Hepatocyte (in vitro differentiated cells): Measurements from ENCODE around the gene FBLN1.

ENCODE experiments used
- EZH2phosphoT487 ChIP-seq: fragments of 200-600 bp; sonication (generic); IDR thresholded peaks from one replicate; pipeline ENCODE4 v1.6.1; 2018; ENCODE audit warnings: antibody characterized with exemption, mild to moderate bottlenecking, low read depth, moderate library complexity; ENCODE audit not compliant: unreplicated experiment, severe bottlenecking
- TF ChIP-seq, protein P1 (sequence below): fragments of 200-600 bp; sonication (generic); IDR thresholded peaks from 2 replicates; pipeline ENCODE4 v1.5.1; 2016; ENCODE audit warnings: antibody characterized with exemption, mild to moderate bottlenecking; ENCODE audit not compliant: poor library complexity

DNA sequence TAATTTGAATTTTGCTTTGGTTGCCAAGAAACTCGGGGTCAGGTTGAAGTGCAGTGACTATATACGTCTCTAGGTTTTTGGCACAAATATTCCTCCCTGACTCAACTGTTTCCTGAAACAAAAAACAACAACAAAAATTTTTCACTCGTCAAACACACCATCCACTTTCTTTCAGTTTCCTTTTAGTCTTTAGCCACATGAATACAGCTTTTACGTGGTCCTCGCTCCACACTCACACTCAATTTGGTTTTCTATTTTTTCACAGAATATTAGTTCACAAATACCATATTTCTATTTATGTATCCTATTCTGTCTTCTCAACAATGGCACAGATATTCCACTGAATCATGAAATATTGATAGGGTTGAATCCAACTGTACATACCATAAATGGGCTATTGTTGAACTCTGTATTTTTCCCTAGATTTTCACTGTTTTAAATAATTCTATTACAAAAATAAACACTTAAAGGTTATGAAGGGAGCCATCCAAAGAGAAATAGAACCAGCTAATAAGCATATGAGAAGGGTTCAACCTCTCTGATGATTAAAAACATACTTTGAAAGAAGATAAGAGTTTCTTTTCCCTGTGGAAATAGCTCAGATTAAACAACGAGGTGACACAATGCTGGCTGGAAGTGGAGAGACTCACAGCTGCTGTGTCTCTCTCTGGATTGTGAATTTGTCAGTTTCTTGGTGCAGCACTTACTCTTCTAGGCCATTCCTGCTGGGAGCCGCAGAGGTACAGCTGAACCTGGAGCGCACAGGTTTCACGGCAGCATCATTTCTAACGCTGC lies 5.1 kb upstream of the FBLN1 start:
- no peak for TF ChIP-seq EZH2phosphoT487
- TF ChIP-seq, protein P1, sequence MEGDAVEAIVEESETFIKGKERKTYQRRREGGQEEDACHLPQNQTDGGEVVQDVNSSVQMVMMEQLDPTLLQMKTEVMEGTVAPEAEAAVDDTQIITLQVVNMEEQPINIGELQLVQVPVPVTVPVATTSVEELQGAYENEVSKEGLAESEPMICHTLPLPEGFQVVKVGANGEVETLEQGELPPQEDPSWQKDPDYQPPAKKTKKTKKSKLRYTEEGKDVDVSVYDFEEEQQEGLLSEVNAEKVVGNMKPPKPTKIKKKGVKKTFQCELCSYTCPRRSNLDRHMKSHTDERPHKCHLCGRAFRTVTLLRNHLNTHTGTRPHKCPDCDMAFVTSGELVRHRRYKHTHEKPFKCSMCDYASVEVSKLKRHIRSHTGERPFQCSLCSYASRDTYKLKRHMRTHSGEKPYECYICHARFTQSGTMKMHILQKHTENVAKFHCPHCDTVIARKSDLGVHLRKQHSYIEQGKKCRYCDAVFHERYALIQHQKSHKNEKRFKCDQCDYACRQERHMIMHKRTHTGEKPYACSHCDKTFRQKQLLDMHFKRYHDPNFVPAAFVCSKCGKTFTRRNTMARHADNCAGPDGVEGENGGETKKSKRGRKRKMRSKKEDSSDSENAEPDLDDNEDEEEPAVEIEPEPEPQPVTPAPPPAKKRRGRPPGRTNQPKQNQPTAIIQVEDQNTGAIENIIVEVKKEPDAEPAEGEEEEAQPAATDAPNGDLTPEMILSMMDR = no peak
